Breast epithelium (tissue), 4 donors: Measurements from ENCODE around the gene ERCC6. TPM values are rescaled to one million over a fixed set of nuclear protein-coding genes. Genes with fewer than 3 reads are reported as not detected.

Experiments used
- DNase-seq, 2 donors: peaks; one replicate each; pipeline ENCODE4 v3.0.0-alpha.2; 2019; ENCODE audit warnings: low spot score in 2 of 2
- H3K27ac ChIP-seq, 2 donors: fragments of 200-600 bp; sonication (generic) in 1 of 2; one replicate each; pipeline ENCODE4 v1.5.1; 2016 to 2019; ENCODE audit warnings: mild to moderate bottlenecking in 1 of 2
- H3K27me3 ChIP-seq, 2 donors: fragments of 200-600 bp; sonication (generic) in 1 of 2; one replicate each; pipeline versions ENCODE4 v1.5.1 to v1.6.0; 2017 to 2019; ENCODE audit warnings: control low read depth in 1 of 2, mild to moderate bottlenecking in 1 of 2
- H3K36me3 ChIP-seq: fragments of 200-600 bp; one replicate; pipeline ENCODE4 v1.5.1; 2019
- H3K4me1 ChIP-seq, 2 donors: fragments of 200-600 bp; sonication (generic); one replicate each; pipeline ENCODE4 v1.5.1; 2016 to 2019; ENCODE audit warnings: control low read depth in 1 of 2
- H3K4me3 ChIP-seq, 3 donors: fragments of 200-600 bp; sonication (generic); 1 replicate in 2 of 3; 2 replicates in 1 of 3; pipeline ENCODE4 v1.5.1; 2016 to 2019; ENCODE audit warnings: mild to moderate bottlenecking in 3 of 3, moderate library complexity in 2 of 3
- H3K9me3 ChIP-seq, 2 donors: fragments of 200-600 bp; sonication (generic) in 1 of 2; one replicate each; pipeline ENCODE4 v1.5.1; 2016 to 2019; ENCODE audit warnings: control low read depth in 1 of 2
- CTCF ChIP-seq, 3 donors: fragments of 450-650 bp; IDR thresholded peaks; one replicate each; pipeline ENCODE4 v1.5.1; 2016 to 2017; ENCODE audit warnings: antibody characterized with exemption in 3 of 3, mild to moderate bottlenecking in 3 of 3, moderate library complexity in 3 of 3
- POLR2A ChIP-seq: fragments of 450-650 bp; IDR thresholded peaks from one replicate; pipeline ENCODE4 v1.6.1; 2016; ENCODE audit warnings: antibody characterized with exemption, mild to moderate bottlenecking, moderate library complexity
- POLR2AphosphoS5 ChIP-seq, 3 donors: sonication (generic); formaldehyde crosslinking; IDR thresholded peaks; one replicate each; pipeline ENCODE4 v1.6.1; 2017; ENCODE audit warnings: antibody characterized with exemption in 3 of 3
- intact Hi-C: fragments of 100-400 bp; cut with DNase I; formaldehyde crosslinking; loops from one replicate; pipeline ENCODE4 v1.15.1; 2023; ENCODE audit warnings: low total_unique reads
- total RNA-seq, 3 donors: library from RNA; depleted of rRNA; stranded (reverse); fragments of >200 nt; gene quantifications; one replicate each; pipeline ENCODE4 v1.1.0, GENCODE V29; 2016

ERCC6 gene
- total RNA-seq, 3 donors from 2014 or later = 19.5 to 27.8 (median 21.6) TPM

- Histone ChIP-seq H3K27ac (no peak overlapping the region), H3K9me3 (no peaks in the 10 kb centered on the region), H3K36me3 (no peaks in the 10 kb centered on the region), H3K27me3 (no peaks in the 10 kb centered on the region), H3K4me3 (no peak overlapping the region), H3K4me1 (no peaks in the 10 kb centered on the region)
- DNase-seq = no peak
- intact Hi-C loops = no loop called here
- TF ChIP-seq CTCF (IDR thresholded peaks at IDR 0.05) = no peak
- no peak for TF ChIP-seq POLR2AphosphoS5 (IDR thresholded peaks at IDR 0.05)
- TF ChIP-seq POLR2A = no peak
Observed at GRCh38 chr10:49499305-49499851, 39.5 kb downstream of the ERCC6 start.

GRCh38 chr10:49498425-49498824 lies 40.5 kb downstream of the ERCC6 start:
- Histone ChIP-seq H3K27me3 (no peaks in the 10 kb centered on the region), H3K36me3 (no peaks in the 10 kb centered on the region), H3K4me1 (no peaks in the 10 kb centered on the region), H3K4me3 (no peak overlapping the region), H3K27ac (no peak overlapping the region), H3K9me3 (no peaks in the 10 kb centered on the region)
- intact Hi-C loops = no loop called here
- TF ChIP-seq POLR2A (no peak), CTCF (IDR thresholded peaks at IDR 0.05) (no peak), POLR2AphosphoS5 (IDR thresholded peaks at IDR 0.05) (no peak)
- no peak for DNase-seq

- no peak overlapping the region for H3K4me3 ChIP-seq
- no peaks in the 10 kb centered on the region for H3K36me3 ChIP-seq
- TF ChIP-seq CTCF (IDR thresholded peaks at IDR 0.05) (no peak), POLR2A (no peak)
- H3K4me1 ChIP-seq = no peaks in the 10 kb centered on the region
- no peak overlapping the region for H3K27ac ChIP-seq
- DNase-seq = no peak
- H3K27me3 ChIP-seq = no peaks in the 10 kb centered on the region
- intact Hi-C loops = no loop called here
- no peaks in the 10 kb centered on the region for H3K9me3 ChIP-seq
Observed at GRCh38 chr10:49497358-49497757, 41.6 kb downstream of the ERCC6 start.

GRCh38 chr10:49488056-49488717 lies 50.7 kb downstream of the ERCC6 start:
- Histone ChIP-seq H3K27me3 (no peaks in the 10 kb centered on the region), H3K4me3 (no peak overlapping the region), H3K9me3 (no peaks in the 10 kb centered on the region), H3K4me1 (no peaks in the 10 kb centered on the region), H3K36me3 (no peaks in the 10 kb centered on the region), H3K27ac (no peak overlapping the region)
- intact Hi-C loops = no loop called here
- no peak for DNase-seq
- TF ChIP-seq POLR2A (no peak), CTCF (IDR thresholded peaks at IDR 0.05) (no peak), POLR2AphosphoS5 (IDR thresholded peaks at IDR 0.05) (no peak)

- H3K4me1 ChIP-seq = no peaks in the 10 kb centered on the region
- H3K27me3 ChIP-seq = no peaks in the 10 kb centered on the region
- TF ChIP-seq POLR2AphosphoS5 (IDR thresholded peaks at IDR 0.05) (no peak), POLR2A (no peak), CTCF (IDR thresholded peaks at IDR 0.05) (no peak)
- no peaks in the 10 kb centered on the region for H3K9me3 ChIP-seq
- H3K36me3 ChIP-seq = no peaks in the 10 kb centered on the region
- no peak overlapping the region for H3K4me3 ChIP-seq
- intact Hi-C loops = no loop called here
- H3K27ac ChIP-seq = no peak overlapping the region
- no peak for DNase-seq
Observed at GRCh38 chr10:49486738-49487137, 52.2 kb downstream of the ERCC6 start.
